Lower leg skin (tissue), 4 donors: ENCODE measurements around the gene DOK6. TPM values are rescaled to one million over a fixed set of nuclear protein-coding genes. Genes with fewer than 3 reads are reported as not detected.

Source experiments
- DNase-seq, 2 donors: peaks; one replicate each; pipeline ENCODE4 v3.0.0-alpha.2; 2019; ENCODE audit warnings: low spot score in 2 of 2
- H3K4me3 ChIP-seq: fragments of 200-600 bp; sonication (generic); 2 replicates; pipeline ENCODE4 v1.5.1; 2017; ENCODE audit warnings: mild to moderate bottlenecking, low read depth; ENCODE audit not compliant: poor library complexity, severe bottlenecking
- POLR2A ChIP-seq, 2 donors: fragments of 450-650 bp; IDR thresholded peaks; one replicate each; pipeline ENCODE4 v1.6.1; 2016 to 2017; ENCODE audit warnings: antibody characterized with exemption in 2 of 2, mild to moderate bottlenecking in 1 of 2, moderate library complexity in 1 of 2
- WGBS, 2 donors: methylation state at CpG; one replicate each; pipeline ENCODE4 v1.1.5; 2018; 5-methylcytosine and 5-hydroxymethylcytosine counted together
- intact Hi-C: fragments of 100-400 bp; cut with DNase I; formaldehyde crosslinking; loops from one replicate; pipeline ENCODE4 v1.15.0; 2023; ENCODE audit warnings: low total_unique reads
- total RNA-seq, 4 donors: library from RNA; depleted of rRNA; stranded (reverse); fragments of >200 nt; gene quantifications; one replicate each; pipeline ENCODE4 v1.1.0, GENCODE V29; 2016
- TF ChIP-seq, protein P1 (sequence below), 3 donors: fragments of 450-650 bp; IDR thresholded peaks; one replicate each; pipeline ENCODE4 v1.5.1; 2016; ENCODE audit warnings: antibody characterized with exemption in 3 of 3, mild to moderate bottlenecking in 3 of 3, moderate library complexity in 2 of 3

The DOK6 gene
- total RNA-seq, 4 donors from 2014 or later, result 0.21 to 0.45 (median 0.42) TPM

- intact Hi-C loops, result no loop called here
Measured at GRCh38 chr18:69648486-69648885, 247.8 kb downstream of the DOK6 start.

GRCh38 chr18:69649684-69650083, 249.0 kb downstream of the DOK6 start:
- intact Hi-C loops, result no loop called here
- no peak overlapping the region for H3K4me3 ChIP-seq
- TF ChIP-seq, protein P1, sequence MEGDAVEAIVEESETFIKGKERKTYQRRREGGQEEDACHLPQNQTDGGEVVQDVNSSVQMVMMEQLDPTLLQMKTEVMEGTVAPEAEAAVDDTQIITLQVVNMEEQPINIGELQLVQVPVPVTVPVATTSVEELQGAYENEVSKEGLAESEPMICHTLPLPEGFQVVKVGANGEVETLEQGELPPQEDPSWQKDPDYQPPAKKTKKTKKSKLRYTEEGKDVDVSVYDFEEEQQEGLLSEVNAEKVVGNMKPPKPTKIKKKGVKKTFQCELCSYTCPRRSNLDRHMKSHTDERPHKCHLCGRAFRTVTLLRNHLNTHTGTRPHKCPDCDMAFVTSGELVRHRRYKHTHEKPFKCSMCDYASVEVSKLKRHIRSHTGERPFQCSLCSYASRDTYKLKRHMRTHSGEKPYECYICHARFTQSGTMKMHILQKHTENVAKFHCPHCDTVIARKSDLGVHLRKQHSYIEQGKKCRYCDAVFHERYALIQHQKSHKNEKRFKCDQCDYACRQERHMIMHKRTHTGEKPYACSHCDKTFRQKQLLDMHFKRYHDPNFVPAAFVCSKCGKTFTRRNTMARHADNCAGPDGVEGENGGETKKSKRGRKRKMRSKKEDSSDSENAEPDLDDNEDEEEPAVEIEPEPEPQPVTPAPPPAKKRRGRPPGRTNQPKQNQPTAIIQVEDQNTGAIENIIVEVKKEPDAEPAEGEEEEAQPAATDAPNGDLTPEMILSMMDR (IDR thresholded peaks at IDR 0.05), result no peak
- no peak for TF ChIP-seq POLR2A (IDR thresholded peaks at IDR 0.05)
- no peak for DNase-seq
- WGBS, 2 donors, result 54 to 59% methylated on average over 2 of the region's 2 CpGs

More at GRCh38 chr18:69648486-69648885, 247.8 kb downstream of the DOK6 start:
- no peak overlapping the region for H3K4me3 ChIP-seq
- WGBS, 2 donors, result 66 to 67% methylated on average over 3 of the region's 3 CpGs
- no peak for DNase-seq
- TF ChIP-seq, protein P1 (IDR thresholded peaks at IDR 0.05), result no peak
- TF ChIP-seq POLR2A (IDR thresholded peaks at IDR 0.05), result no peak

DNA sequence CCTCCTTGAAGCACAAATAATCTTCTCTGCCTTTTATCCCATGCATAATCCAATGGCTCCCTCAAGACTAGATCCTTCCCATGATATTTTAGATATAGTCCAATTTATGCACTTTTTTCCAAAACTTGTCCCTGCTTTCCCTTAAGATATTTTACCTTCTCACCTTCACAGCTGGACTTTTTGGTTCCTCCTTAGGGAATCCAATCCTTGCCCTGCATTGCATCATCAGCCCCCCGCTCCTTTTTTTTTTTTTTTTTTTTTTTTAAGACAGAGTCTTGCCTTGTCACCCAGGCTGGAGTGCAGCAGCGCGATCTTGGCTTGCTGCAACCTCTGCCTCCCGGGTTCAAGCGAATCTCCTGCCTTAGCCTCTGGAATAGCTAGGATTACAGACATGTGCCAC, 250.6 kb downstream of the DOK6 start:
- H3K4me3 ChIP-seq, result no peak overlapping the region
- TF ChIP-seq POLR2A (IDR thresholded peaks at IDR 0.05), result no peak
- TF ChIP-seq, protein P1 (IDR thresholded peaks at IDR 0.05), result no peak
- intact Hi-C loops, result no loop called here
- WGBS, 2 donors, result 92 to 93% methylated on average over 5 of the region's 5 CpGs
- DNase-seq, result no peak

GRCh38 chr18:69655816-69656215, 255.1 kb downstream of the DOK6 start:
- TF ChIP-seq, protein P1 (IDR thresholded peaks at IDR 0.05), result no peak
- no peak for TF ChIP-seq POLR2A (IDR thresholded peaks at IDR 0.05)
- intact Hi-C loops, result no loop called here
- H3K4me3 ChIP-seq, result no peak overlapping the region
- no peak for DNase-seq

GRCh38 chr18:69658103-69658502, 257.4 kb downstream of the DOK6 start:
- DNase-seq, result no peak
- intact Hi-C loops, result no loop called here
- no peak overlapping the region for H3K4me3 ChIP-seq
- WGBS, 2 donors, result 88 to 91% methylated on average over 4 of the region's 4 CpGs
- TF ChIP-seq, protein P1 (IDR thresholded peaks at IDR 0.05), result no peak

- no peak overlapping the region for H3K4me3 ChIP-seq
- DNase-seq, result no peak
- TF ChIP-seq POLR2A (IDR thresholded peaks at IDR 0.05), result no peak
- TF ChIP-seq, protein P1 (IDR thresholded peaks at IDR 0.05), result no peak
- intact Hi-C loops, result no loop called here
- WGBS, 2 donors, result 39 to 48% methylated on average over 2 of the region's 2 CpGs
Measured at GRCh38 chr18:69658685-69659084, 258.0 kb downstream of the DOK6 start.
